ENCODE data around the gene NFIA. TPM values are rescaled to one million over a fixed set of nuclear protein-coding genes. Genes with fewer than 3 reads are reported as not detected.

NFIA gene
- total and polyA plus RNA-seq, 2 of the 13 experiments (the other 11 are each of a cell fraction or from before 2014, with no cell fraction given) = 14.7 to 28.5 TPM

- no peak for TF ChIP-seq SIN3B (IDR thresholded peaks at IDR 0.05; ENCODE audit: low read length)
- no peak for TF ChIP-seq KAT2B (IDR thresholded peaks at IDR 0.05; ENCODE audit: borderline replicate concordance, low read depth, low read length)
- TF ChIP-seq NR2F1 (CRISPR knock-in tag; IDR thresholded peaks at IDR 0.05) = peak; percentile 68 to 89
- no peak for TF ChIP-seq ZEB1 (IDR thresholded peaks at IDR 0.05; ENCODE audit: insufficient replicate concordance, low read depth)
- no peak for TF ChIP-seq ZSCAN12 (CRISPR knock-in tag; IDR thresholded peaks at IDR 0.05)
- peak; percentile 53; the same call in 1 of the 2 replicates for TF ChIP-seq ZNF609 (CRISPR knock-in tag; IDR thresholded peaks at IDR 0.05; ENCODE audit: borderline replicate concordance)
- no peak for TF ChIP-seq SMARCC2 (IDR thresholded peaks at IDR 0.05)
- TF ChIP-seq RERE (CRISPR knock-in tag; IDR thresholded peaks at IDR 0.05; ENCODE audit: low read depth) = 0 out of 2 replicates have a peak, but pooled peaks have one; percentile 27
- no peak for TF ChIP-seq ZNF569 (CRISPR knock-in tag; IDR thresholded peaks at IDR 0.05; ENCODE audit: borderline replicate concordance)
- no peak for TF ChIP-seq MIXL1 (CRISPR knock-in tag; IDR thresholded peaks at IDR 0.05)
- TF ChIP-seq RARA (CRISPR knock-in tag; IDR thresholded peaks at IDR 0.05) = peak; percentile 8; the same call in 1 of the 2 replicates
- no peak for TF ChIP-seq ZNF317 (CRISPR knock-in tag; IDR thresholded peaks at IDR 0.05)
- no peak for TF ChIP-seq MED8 (CRISPR knock-in tag; IDR thresholded peaks at IDR 0.05; ENCODE audit: insufficient replicate concordance)
- no peak for TF ChIP-seq DBP (CRISPR knock-in tag; IDR thresholded peaks at IDR 0.05; ENCODE audit: not compliant biosample characterization)
- TF ChIP-seq SETDB1 (CRISPR knock-in tag; IDR thresholded peaks at IDR 0.05; ENCODE audit: borderline replicate concordance) = no peak
- TF ChIP-seq DNMT3B (CRISPR knock-in tag; conservative IDR thresholded peaks at IDR 0.05) = no peak
Measured at GRCh38 chr1:61091455-61091854, 9.1 kb downstream of the NFIA start (continued).
